Suprapubic skin (tissue), 4 donors: ENCODE measurements around the gene RAP1GAP. TPM values are rescaled to one million over a fixed set of nuclear protein-coding genes. Genes with fewer than 3 reads are reported as not detected.

ENCODE experiments used
- DNase-seq, 2 donors: peaks; one replicate each; pipeline ENCODE4 v3.0.0-alpha.2; 2019; ENCODE audit warnings: low spot score in 2 of 2
- H3K27ac ChIP-seq: fragments of 200-600 bp; sonication (generic); one replicate; pipeline ENCODE4 v1.5.1; 2019
- H3K27me3 ChIP-seq: fragments of 200-600 bp; sonication (generic); one replicate; pipeline ENCODE4 v1.5.1; 2019
- H3K36me3 ChIP-seq: fragments of 200-600 bp; sonication (generic); one replicate; pipeline ENCODE4 v1.5.1; 2019
- H3K4me1 ChIP-seq: fragments of 200-600 bp; sonication (generic); one replicate; pipeline ENCODE4 v1.5.1; 2019
- H3K4me3 ChIP-seq: fragments of 200-600 bp; sonication (generic); one replicate; pipeline ENCODE4 v1.5.1; 2019; ENCODE audit warnings: mild to moderate bottlenecking
- H3K9me3 ChIP-seq: fragments of 200-600 bp; sonication (generic); one replicate; pipeline ENCODE4 v1.5.1; 2019
- EP300 ChIP-seq: sonication (generic); formaldehyde crosslinking; IDR thresholded peaks from one replicate; pipeline ENCODE4 v1.6.1; 2017; ENCODE audit warnings: antibody characterized with exemption
- POLR2A ChIP-seq, 2 donors: fragments of 450-650 bp; IDR thresholded peaks; one replicate each; pipeline ENCODE4 v1.6.1; 2017; ENCODE audit warnings: antibody characterized with exemption in 2 of 2, mild to moderate bottlenecking in 2 of 2, moderate library complexity in 2 of 2
- POLR2AphosphoS5 ChIP-seq, 3 donors: sonication (generic); formaldehyde crosslinking; IDR thresholded peaks; one replicate each; pipeline ENCODE4 v1.6.1; 2017; ENCODE audit warnings: antibody characterized with exemption in 3 of 3
- WGBS: methylation state at CpG from one replicate; pipeline ENCODE4 v1.1.5; 2018; 5-methylcytosine and 5-hydroxymethylcytosine counted together
- total RNA-seq, 4 donors: library from RNA; depleted of rRNA; stranded (reverse); fragments of >200 nt; gene quantifications; one replicate each; pipeline ENCODE4 v1.1.0, GENCODE V29; 2016
- TF ChIP-seq, protein P1 (sequence below), 2 donors: fragments of 200-600 bp in 1 of 2; fragments of 450-650 bp in 1 of 2; sonication (generic) in 1 of 2; IDR thresholded peaks; one replicate each; pipeline ENCODE4 v1.5.1; 2016 to 2019; ENCODE audit warnings: antibody characterized with exemption in 2 of 2, mild to moderate bottlenecking in 1 of 2, moderate library complexity in 1 of 2

Gene RAP1GAP
- total RNA-seq, 4 donors from 2014 or later, result 1.5 to 4.9 (median 3.6) TPM

DNA sequence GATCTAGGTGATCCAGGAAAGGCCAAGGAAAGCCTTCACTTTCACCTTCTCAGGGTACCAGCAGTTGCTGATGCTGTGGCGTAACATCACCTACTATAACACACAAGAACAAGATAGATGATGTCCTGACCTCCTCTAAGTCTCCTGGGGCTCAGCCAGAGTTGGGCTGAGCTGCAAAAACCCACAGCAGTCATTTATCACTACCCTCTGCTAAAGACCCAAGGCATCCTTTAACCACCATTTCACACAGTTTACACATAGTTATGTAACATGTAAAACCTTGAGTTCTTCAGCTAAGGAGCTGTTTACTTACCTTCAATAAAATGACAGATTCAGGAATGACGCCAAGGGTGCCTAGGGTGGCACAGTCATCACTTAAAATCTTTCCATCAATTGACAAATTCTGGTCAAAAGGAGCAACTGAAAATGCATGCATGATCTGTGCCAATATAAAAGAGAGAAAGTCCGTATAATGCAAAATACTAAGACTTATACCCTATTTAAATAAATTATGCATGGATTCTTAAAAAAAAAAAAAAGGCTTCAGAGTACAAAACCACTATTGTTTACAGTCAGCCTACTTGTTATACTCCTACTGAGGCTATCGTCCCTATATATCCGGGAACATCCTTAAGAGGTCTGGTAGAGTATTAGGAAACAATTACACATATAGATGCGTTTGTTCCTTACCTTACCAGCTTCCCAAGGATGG lies 20.7 kb upstream of the RAP1GAP start:
- no peak for DNase-seq
- Histone ChIP-seq H3K27ac (no peak overlapping the region), H3K4me3 (no peak overlapping the region), H3K27me3 (no peaks in the 10 kb centered on the region), H3K36me3 (peaks cover 88% of the 10 kb centered on the region), H3K4me1 (no peaks in the 10 kb centered on the region), H3K9me3 (no peaks in the 10 kb centered on the region)
- TF ChIP-seq POLR2A (IDR thresholded peaks at IDR 0.05), result no peak
- TF ChIP-seq, protein P1, sequence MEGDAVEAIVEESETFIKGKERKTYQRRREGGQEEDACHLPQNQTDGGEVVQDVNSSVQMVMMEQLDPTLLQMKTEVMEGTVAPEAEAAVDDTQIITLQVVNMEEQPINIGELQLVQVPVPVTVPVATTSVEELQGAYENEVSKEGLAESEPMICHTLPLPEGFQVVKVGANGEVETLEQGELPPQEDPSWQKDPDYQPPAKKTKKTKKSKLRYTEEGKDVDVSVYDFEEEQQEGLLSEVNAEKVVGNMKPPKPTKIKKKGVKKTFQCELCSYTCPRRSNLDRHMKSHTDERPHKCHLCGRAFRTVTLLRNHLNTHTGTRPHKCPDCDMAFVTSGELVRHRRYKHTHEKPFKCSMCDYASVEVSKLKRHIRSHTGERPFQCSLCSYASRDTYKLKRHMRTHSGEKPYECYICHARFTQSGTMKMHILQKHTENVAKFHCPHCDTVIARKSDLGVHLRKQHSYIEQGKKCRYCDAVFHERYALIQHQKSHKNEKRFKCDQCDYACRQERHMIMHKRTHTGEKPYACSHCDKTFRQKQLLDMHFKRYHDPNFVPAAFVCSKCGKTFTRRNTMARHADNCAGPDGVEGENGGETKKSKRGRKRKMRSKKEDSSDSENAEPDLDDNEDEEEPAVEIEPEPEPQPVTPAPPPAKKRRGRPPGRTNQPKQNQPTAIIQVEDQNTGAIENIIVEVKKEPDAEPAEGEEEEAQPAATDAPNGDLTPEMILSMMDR (IDR thresholded peaks at IDR 0.05), result no peak
- TF ChIP-seq POLR2AphosphoS5 (IDR thresholded peaks at IDR 0.05), result no peak
- no peak for TF ChIP-seq EP300
- 91% methylated on average over 6 of the region's 6 CpGs for WGBS

GRCh38 chr1:21687081-21687529 lies 17.9 kb upstream of the RAP1GAP start:
- WGBS, result 91% methylated on average over 2 of the region's 2 CpGs
- Histone ChIP-seq H3K9me3 (no peaks in the 10 kb centered on the region), H3K36me3 (peaks cover 76% of the 10 kb centered on the region), H3K27me3 (no peaks in the 10 kb centered on the region), H3K4me1 (no peaks in the 10 kb centered on the region), H3K4me3 (no peak overlapping the region), H3K27ac (no peak overlapping the region)
- TF ChIP-seq EP300, result no peak
- TF ChIP-seq POLR2AphosphoS5 (IDR thresholded peaks at IDR 0.05), result no peak
- TF ChIP-seq, protein P1 (IDR thresholded peaks at IDR 0.05), result no peak
- TF ChIP-seq POLR2A (IDR thresholded peaks at IDR 0.05), result no peak
- no peak for DNase-seq

DNA sequence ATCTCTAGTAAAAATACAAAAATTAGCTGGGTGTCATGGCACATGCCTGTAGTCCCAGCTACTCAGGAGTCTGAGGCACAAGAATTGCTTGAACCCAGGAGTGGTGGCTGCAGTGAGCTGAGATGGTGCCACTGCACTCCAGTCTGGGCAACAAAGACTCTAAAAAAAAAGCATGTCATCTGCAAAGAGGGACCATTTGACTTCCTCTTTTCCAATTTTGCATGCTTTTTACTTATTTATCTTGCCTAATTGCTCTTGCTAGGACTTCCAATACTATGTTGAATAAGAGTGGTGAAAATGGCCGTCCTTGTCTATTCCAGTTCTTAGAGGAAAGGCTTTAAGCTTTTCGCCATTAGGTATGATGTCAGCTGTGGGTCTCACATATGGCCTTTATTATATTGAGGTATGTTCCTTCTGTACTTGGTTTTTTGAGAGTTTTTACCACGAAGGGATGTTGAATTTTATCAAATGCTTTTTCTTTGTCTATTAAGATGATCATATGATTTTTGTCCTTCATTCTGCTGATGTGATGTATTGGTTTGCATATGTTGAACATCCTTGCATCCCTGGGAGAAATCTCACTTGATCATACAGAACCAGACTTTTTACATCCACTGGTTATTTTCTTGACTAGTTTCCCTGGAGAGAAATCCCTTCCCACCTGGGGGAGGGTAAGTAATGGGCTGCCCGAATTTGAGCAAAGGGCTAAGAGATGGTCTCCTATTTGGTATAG lies 17.0 kb upstream of the RAP1GAP start:
- no peaks in the 10 kb centered on the region for H3K27me3 ChIP-seq
- TF ChIP-seq, protein P1 (IDR thresholded peaks at IDR 0.05), result no peak
- TF ChIP-seq POLR2AphosphoS5 (IDR thresholded peaks at IDR 0.05) (no peak), EP300 (no peak)
- H3K4me3 ChIP-seq, result no peak overlapping the region
- no peak for DNase-seq
- H3K27ac ChIP-seq, result no peak overlapping the region
- no peaks in the 10 kb centered on the region for H3K4me1 ChIP-seq
- H3K36me3 ChIP-seq, result peaks cover 79% of the 10 kb centered on the region
- WGBS, result 95% methylated on average over 4 of the region's 4 CpGs
- no peaks in the 10 kb centered on the region for H3K9me3 ChIP-seq

DNA sequence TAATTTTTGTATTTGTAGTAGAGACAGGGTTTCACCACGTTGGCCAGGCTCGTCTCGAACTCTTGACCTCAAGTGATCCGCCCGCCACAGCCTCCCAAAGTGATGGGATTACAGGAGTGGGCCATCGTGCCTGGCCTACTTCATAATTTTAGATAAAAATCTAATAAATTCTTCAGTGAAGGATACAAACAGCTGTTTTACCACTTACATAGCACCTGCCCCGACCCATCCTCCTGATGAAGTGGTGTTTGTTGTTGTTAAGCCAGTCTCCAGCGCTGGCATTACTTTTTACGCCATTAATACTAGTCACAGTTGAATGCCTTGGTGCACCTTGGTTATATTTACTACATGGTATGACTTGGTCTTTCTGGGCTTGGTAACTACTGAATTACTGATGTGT lies 12.3 kb upstream of the RAP1GAP start:
- Histone ChIP-seq H3K36me3 (peaks cover 70% of the 10 kb centered on the region), H3K9me3 (no peaks in the 10 kb centered on the region), H3K27ac (no peak overlapping the region), H3K4me3 (no peak overlapping the region), H3K27me3 (no peaks in the 10 kb centered on the region), H3K4me1 (no peaks in the 10 kb centered on the region)
- no peak for DNase-seq
- no peak for TF ChIP-seq EP300
- TF ChIP-seq, protein P1 (IDR thresholded peaks at IDR 0.05), result no peak
- no peak for TF ChIP-seq POLR2AphosphoS5 (IDR thresholded peaks at IDR 0.05)
- no peak for TF ChIP-seq POLR2A (IDR thresholded peaks at IDR 0.05)
- 82% methylated on average over 9 of the region's 9 CpGs for WGBS

DNA sequence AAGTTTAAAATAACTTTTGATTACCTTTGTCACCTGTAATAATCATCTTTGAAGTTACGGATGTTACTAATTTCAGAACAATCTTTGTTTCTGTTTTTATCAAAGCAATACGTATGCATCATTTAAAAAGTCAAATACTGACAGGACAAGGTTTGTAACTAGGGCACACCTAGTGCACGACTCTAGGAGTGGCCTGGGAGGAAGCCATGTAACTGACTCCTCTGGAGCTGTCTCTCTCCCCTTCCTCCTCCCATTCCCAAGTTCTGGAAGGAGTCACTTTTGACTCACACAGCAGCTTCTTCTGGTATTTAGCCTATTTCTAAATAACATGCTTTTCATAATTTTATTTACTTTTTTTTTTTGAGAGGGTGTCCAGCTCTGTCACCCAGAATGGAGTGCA lies 11.8 kb upstream of the RAP1GAP start:
- H3K27ac ChIP-seq, result no peak overlapping the region
- no peak overlapping the region for H3K4me3 ChIP-seq
- WGBS, result 56% methylated on average over 3 of the region's 3 CpGs
- no peak for TF ChIP-seq EP300
- no peak for TF ChIP-seq POLR2A (IDR thresholded peaks at IDR 0.05)
- TF ChIP-seq, protein P1 (IDR thresholded peaks at IDR 0.05), result no peak
- TF ChIP-seq POLR2AphosphoS5 (IDR thresholded peaks at IDR 0.05), result no peak
- no peaks in the 10 kb centered on the region for H3K4me1 ChIP-seq
- H3K27me3 ChIP-seq, result no peaks in the 10 kb centered on the region
- DNase-seq, result no peak
- H3K36me3 ChIP-seq, result peaks cover 65% of the 10 kb centered on the region
- no peaks in the 10 kb centered on the region for H3K9me3 ChIP-seq
